Astrocyte of the cerebellum (primary cell): ENCODE data around the gene PGAM5.
"Not testable (repeated sequence)": the region's sequence is repeated elsewhere in the genome, so short reads cannot be mapped to it uniquely, and the experiment has no call there.

ENCODE experiments used
- DNase-seq: peaks from one replicate; pipeline ENCODE4 v3.0.0-alpha.2; 2011; ENCODE audit warnings: low read depth
- H3K4me3 ChIP-seq: 2 replicates; pipeline ENCODE4 v1.5.1; 2011; ENCODE audit warnings: mild to moderate bottlenecking, low read depth, low read length, moderate library complexity
- in situ Hi-C: cut with HindIII; loops from 2 replicates; pipeline ENCODE4 v1.10.0; 2017; ENCODE audit warnings: low sequenced_read_pairs
- TF ChIP-seq, protein P1 (sequence below): IDR thresholded peaks from 2 replicates; pipeline ENCODE4 v1.5.1; 2012; ENCODE audit warnings: low read length, low read depth, moderate library complexity, mild to moderate bottlenecking; ENCODE audit errors: missing control alignments

Gene PGAM5

DNA sequence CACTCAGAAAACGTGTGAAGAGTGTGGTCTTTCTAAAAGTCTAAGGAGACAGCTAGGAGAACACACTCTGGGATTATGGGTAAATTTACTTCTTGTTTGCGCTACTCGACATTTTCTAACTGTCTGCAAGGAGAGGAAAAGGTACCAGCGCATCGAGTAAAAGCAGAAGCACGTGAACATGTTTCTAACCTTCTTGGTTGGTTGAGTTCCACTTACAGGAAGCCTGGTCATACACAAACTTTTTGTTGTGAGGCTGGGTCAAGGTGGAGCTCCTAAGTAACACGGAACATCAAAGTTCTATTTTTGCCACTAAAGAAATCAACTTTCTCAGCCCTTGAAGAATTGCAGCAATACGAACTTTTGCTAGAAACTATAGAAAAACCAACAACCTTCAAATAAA lies 31.0 kb downstream of the PGAM5 start:
- in situ Hi-C loops = no loop called here
- H3K4me3 ChIP-seq = no peak overlapping the region
- no peak for DNase-seq
- TF ChIP-seq, protein P1, sequence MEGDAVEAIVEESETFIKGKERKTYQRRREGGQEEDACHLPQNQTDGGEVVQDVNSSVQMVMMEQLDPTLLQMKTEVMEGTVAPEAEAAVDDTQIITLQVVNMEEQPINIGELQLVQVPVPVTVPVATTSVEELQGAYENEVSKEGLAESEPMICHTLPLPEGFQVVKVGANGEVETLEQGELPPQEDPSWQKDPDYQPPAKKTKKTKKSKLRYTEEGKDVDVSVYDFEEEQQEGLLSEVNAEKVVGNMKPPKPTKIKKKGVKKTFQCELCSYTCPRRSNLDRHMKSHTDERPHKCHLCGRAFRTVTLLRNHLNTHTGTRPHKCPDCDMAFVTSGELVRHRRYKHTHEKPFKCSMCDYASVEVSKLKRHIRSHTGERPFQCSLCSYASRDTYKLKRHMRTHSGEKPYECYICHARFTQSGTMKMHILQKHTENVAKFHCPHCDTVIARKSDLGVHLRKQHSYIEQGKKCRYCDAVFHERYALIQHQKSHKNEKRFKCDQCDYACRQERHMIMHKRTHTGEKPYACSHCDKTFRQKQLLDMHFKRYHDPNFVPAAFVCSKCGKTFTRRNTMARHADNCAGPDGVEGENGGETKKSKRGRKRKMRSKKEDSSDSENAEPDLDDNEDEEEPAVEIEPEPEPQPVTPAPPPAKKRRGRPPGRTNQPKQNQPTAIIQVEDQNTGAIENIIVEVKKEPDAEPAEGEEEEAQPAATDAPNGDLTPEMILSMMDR = no peak

DNA sequence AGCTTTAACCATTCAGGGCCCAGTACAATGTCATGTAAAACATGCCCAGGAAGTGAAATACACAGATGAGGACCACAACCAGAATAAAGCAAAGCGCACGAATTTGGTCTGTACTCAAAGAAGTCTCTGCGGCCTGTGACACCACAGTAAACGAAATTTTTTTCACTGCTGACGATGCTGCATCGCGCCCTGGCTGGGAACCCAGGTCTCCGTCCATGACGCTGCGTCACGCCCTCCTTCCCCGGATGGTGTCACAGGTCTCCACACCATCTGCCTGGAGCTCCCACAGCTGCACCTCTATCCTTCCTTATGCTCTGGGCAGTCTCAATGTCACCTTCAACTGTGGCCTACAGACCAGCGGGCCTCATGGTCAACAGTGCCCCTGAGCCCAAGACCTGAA lies 33.2 kb downstream of the PGAM5 start:
- in situ Hi-C loops = no loop called here
- TF ChIP-seq, protein P1 = no peak
- H3K4me3 ChIP-seq = no peak overlapping the region
- no peak for DNase-seq

DNA sequence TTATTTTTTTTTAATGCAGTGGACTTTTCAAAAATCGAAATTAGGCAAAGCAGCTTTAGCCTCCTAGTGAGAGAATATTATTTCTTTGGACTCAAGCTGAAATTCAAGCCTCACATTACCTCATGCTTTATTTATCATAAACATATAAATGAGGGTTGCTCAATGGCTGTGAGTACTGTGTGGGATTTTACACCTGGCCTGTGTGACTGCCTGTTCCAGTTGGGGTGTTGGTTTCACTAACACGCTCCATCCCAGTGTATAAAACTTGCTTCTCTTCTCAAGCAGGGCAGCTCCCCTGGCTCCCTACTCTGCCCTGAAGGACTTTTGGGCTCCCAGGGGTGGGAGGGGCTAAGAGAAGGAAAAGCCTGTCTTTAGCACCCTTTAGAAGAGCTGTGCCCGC lies 36.0 kb downstream of the PGAM5 start:
- no peak overlapping the region for H3K4me3 ChIP-seq
- in situ Hi-C loops = no loop called here
- no peak for DNase-seq
- TF ChIP-seq, protein P1 = no peak

DNA sequence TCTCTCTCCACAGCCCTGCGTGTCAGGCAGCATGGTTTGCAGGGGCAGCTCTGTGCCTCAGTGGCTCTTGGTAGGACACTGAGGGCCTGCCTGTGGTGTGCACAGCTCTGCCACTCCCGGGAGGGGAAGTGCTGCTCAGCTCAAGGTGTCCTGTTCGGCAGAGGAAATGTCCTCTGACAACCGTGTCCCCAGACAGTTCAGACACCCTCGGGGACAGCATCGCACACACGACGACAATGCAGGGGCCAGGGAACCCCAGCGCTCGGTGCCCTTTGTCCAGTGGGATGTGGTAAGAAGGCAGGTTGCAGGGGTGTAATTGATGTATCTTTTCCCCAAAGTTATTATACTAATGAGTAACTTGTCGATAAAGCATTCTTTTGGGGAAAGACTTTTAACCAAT lies 36.8 kb downstream of the PGAM5 start:
- DNase-seq = no peak
- in situ Hi-C loops = no loop called here
- no peak overlapping the region for H3K4me3 ChIP-seq
- TF ChIP-seq, protein P1 = no peak

DNA sequence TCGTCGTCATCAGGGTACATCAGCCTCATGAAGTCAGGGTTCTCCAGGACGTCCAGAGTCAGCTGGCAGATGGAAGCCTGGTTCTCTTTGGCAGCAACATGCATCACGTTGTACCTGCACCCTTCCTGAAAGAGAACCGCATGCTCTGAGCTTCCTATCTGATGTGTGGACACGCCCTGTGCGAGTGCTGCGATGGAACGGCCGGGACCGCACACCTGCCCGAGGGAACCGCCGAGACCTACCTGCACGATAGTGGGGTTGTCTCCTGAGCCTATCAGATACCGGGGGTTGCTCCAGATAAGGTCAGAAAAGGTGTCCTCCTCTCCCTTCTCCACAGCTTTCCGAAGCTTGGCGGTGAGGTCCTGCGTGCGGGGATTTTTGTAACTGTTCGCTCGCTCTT lies 37.3 kb downstream of the PGAM5 start:
- TF ChIP-seq, protein P1 = no peak
- no peak overlapping the region for H3K4me3 ChIP-seq
- DNase-seq = no peak
- in situ Hi-C loops = no loop called here

DNA sequence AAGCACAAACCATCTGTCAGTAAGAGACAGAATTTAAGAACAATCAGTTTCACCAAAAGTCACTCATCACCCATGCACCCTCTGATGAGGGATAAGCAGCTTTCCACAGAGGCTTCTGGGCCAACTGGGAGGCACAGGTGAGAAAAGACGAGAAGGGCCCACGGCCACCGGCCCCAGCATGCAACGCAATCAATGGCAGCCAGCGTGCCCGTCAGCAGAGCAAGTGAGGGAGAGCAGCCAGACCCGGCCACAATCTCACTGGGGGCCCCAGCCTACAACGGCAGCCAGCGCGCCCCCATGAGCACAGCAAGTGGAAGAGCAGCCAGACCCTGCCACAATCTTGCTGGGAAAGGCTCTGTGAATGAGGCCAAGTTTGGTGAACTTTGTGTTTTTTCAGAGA lies 37.7 kb downstream of the PGAM5 start:
- no peak overlapping the region for H3K4me3 ChIP-seq
- TF ChIP-seq, protein P1 = no peak
- DNase-seq = no peak
- in situ Hi-C loops = no loop called here

DNA sequence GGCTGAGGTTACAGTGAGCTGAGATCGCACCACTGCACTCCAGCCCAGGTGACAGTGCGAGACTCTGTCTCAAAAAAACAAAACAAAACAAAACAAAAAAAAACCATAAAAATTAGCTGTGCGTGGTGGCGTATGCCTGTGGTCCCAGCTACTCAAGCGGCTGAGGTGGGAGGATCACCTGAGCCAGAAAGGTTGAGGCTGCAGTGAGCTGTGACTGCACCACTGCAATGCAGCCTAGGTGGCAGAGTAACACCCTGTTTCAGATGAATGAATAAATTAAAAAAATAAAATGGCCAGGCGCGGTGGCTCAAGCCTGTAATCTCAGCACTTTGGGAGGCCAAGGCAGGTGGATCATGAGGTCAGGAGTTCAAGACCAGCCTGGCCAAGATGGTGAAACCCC lies 43.0 kb downstream of the PGAM5 start:
- H3K4me3 ChIP-seq, in situ Hi-C loops, DNase-seq: not testable (repeated sequence)
